Dermis blood vessel endothelial cell (primary cell): Measurements from ENCODE around the gene ZNF22. TPM values are rescaled to one million over a fixed set of nuclear protein-coding genes. Genes with fewer than 3 reads are reported as not detected.
A peak's percentile ranks its signal among the peaks of the same experiment; 100 is the strongest.

Source experiments
- DNase-seq: peaks from one replicate; pipeline ENCODE4 v3.0.0; 2010
- total RNA-seq: library from RNA; depleted of rRNA; stranded (reverse); fragments of >200 nt; gene quantifications from 2 replicates; pipeline ENCODE4 v1.2.3, GENCODE V29; 2014

ZNF22 gene
- total RNA-seq, 1 donor from 2014 or later, result 53.6 TPM

- no peak for DNase-seq
Observed at GRCh38 chr10:44965651-44966097, 35.0 kb upstream of the ZNF22 start.

- DNase-seq, result no peak
Observed at GRCh38 chr10:44966129-44966815, 34.5 kb upstream of the ZNF22 start.

GRCh38 chr10:44966816-44967509 is 33.8 kb upstream of the ZNF22 start:
- no peak for DNase-seq

- DNase-seq, result no peak
Observed at GRCh38 chr10:44967616-44968015, 33.1 kb upstream of the ZNF22 start.

GRCh38 chr10:44968091-44968490 is 32.6 kb upstream of the ZNF22 start:
- DNase-seq, result no peak

GRCh38 chr10:44968500-44969400 is 32.0 kb upstream of the ZNF22 start:
- no peak for DNase-seq

- DNase-seq, result no peak
Observed at GRCh38 chr10:44969854-44970253, 30.9 kb upstream of the ZNF22 start.

GRCh38 chr10:44970812-44971395 is 29.8 kb upstream of the ZNF22 start:
- DNase-seq, result no peak

GRCh38 chr10:44971434-44971833 is 29.3 kb upstream of the ZNF22 start:
- DNase-seq, result no peak

GRCh38 chr10:44971935-44972757 is 28.6 kb upstream of the ZNF22 start:
- DNase-seq, result no peak

GRCh38 chr10:44972874-44973306 is 27.8 kb upstream of the ZNF22 start:
- DNase-seq, result no peak

GRCh38 chr10:44973323-44974081 is 27.2 kb upstream of the ZNF22 start:
- no peak for DNase-seq

GRCh38 chr10:44974082-44974627 is 26.6 kb upstream of the ZNF22 start:
- peak; percentile 51 for DNase-seq

GRCh38 chr10:44974628-44975430 is 25.9 kb upstream of the ZNF22 start:
- DNase-seq, result peak; percentile 83

GRCh38 chr10:44975431-44976331 is 25.0 kb upstream of the ZNF22 start:
- DNase-seq, result peak; percentile 92

- peak; percentile 78 for DNase-seq
Observed at GRCh38 chr10:44976352-44977198, 24.1 kb upstream of the ZNF22 start.

- peak; percentile 39 for DNase-seq
Observed at GRCh38 chr10:44977287-44978212, 23.2 kb upstream of the ZNF22 start.
